DOHH2 (cell line): ENCODE measurements around the gene CACNG1.

Experiments
- H3F3A ChIP-seq: fragments of 200-600 bp; sonication (generic), shearing (Covaris generic); 2 replicates; pipeline ENCODE4 v1.6.0; 2016; ENCODE audit warnings: antibody characterized with exemption, mild to moderate bottlenecking; ENCODE audit not compliant: control insufficient read depth, insufficient read depth
- H3K27ac ChIP-seq: fragments of 200-600 bp; sonication (generic); 2 replicates; pipeline ENCODE4 v1.5.1; 2014; ENCODE audit warnings: low read depth, mild to moderate bottlenecking, low read length, moderate library complexity
- H3K27me3 ChIP-seq: fragments of 200-600 bp; sonication (generic); 2 replicates; pipeline ENCODE4 v1.6.1; 2014; ENCODE audit warnings: mild to moderate bottlenecking, low read length, mixed read lengths; ENCODE audit not compliant: control insufficient read depth
- H3K36me3 ChIP-seq: fragments of 200-600 bp; sonication (generic); 2 replicates; pipeline ENCODE4 v1.6.1; 2014; ENCODE audit warnings: mild to moderate bottlenecking, low read length, moderate library complexity, mixed read lengths; ENCODE audit not compliant: control insufficient read depth
- H3K4me1 ChIP-seq: fragments of 200-600 bp; sonication (generic); 2 replicates; pipeline ENCODE4 v1.6.1; 2014; ENCODE audit warnings: mild to moderate bottlenecking, low read length, mixed read lengths; ENCODE audit not compliant: control insufficient read depth
- H3K4me2 ChIP-seq: fragments of 200-600 bp; sonication (generic); 2 replicates; pipeline ENCODE4 v1.6.0; 2014; ENCODE audit warnings: mild to moderate bottlenecking, low read length, moderate library complexity
- H3K4me3 ChIP-seq: fragments of 200-600 bp; sonication (generic); 2 replicates; pipeline ENCODE4 v1.5.1; 2014; ENCODE audit warnings: mild to moderate bottlenecking, low read length, mixed read lengths
- H3K79me2 ChIP-seq: fragments of 200-600 bp; sonication (generic); 2 replicates; pipeline ENCODE4 v1.6.1; 2014; ENCODE audit warnings: mild to moderate bottlenecking, low read length, mixed read lengths; ENCODE audit not compliant: control insufficient read depth
- H3K9me2 ChIP-seq: fragments of 200-600 bp; sonication (generic); replicated peaks from 2 replicates; pipeline ENCODE4 v1.6.1; 2014; ENCODE audit warnings: mild to moderate bottlenecking, low read length, mixed read lengths; ENCODE audit not compliant: control insufficient read depth
- H3K9me3 ChIP-seq: fragments of 200-600 bp; sonication (generic); 2 replicates; pipeline ENCODE4 v1.6.1; 2014; ENCODE audit warnings: antibody characterized with exemption, low read length, mixed read lengths; ENCODE audit not compliant: control insufficient read depth, insufficient read depth
- H4K20me1 ChIP-seq: fragments of 200-600 bp; sonication (generic); 2 replicates; pipeline ENCODE4 v1.6.0; 2014; ENCODE audit warnings: low read depth, mild to moderate bottlenecking, antibody characterized with exemption, low read length, moderate library complexity; ENCODE audit not compliant: control insufficient read depth, insufficient read depth
- CTCF ChIP-seq: fragments of 200-600 bp; sonication (generic); IDR thresholded peaks from one replicate; pipeline ENCODE4 v1.5.1; 2014; ENCODE audit warnings: antibody characterized with exemption, mild to moderate bottlenecking, low read depth, low read length; ENCODE audit not compliant: poor library complexity, severe bottlenecking
- EZH2phosphoT487 ChIP-seq: fragments of 200-600 bp; sonication (generic); IDR thresholded peaks from 2 replicates; pipeline ENCODE4 v1.6.1; 2017; ENCODE audit warnings: borderline replicate concordance, mild to moderate bottlenecking, antibody characterized with exemption, low read length, moderate library complexity, mixed read lengths

Gene CACNG1

GRCh38 chr17:67067571-67068482 is 23.5 kb downstream of the CACNG1 start:
- H3K79me2 ChIP-seq, result no peaks in the 10 kb centered on the region
- H3K4me3 ChIP-seq, result no peak overlapping the region
- H3K9me2 ChIP-seq, result no peaks in the 10 kb centered on the region
- H3F3A ChIP-seq, result no peaks in the 10 kb centered on the region
- H3K36me3 ChIP-seq, result no peaks in the 10 kb centered on the region
- no peak overlapping the region for H3K27ac ChIP-seq
- H3K4me2 ChIP-seq, result no peak overlapping the region
- no peaks in the 10 kb centered on the region for H4K20me1 ChIP-seq
- TF ChIP-seq EZH2phosphoT487 (no peak), CTCF (no peak)
- no peaks in the 10 kb centered on the region for H3K27me3 ChIP-seq
- H3K4me1 ChIP-seq, result no peaks in the 10 kb centered on the region
- H3K9me3 ChIP-seq, result no peaks in the 10 kb centered on the region

DNA sequence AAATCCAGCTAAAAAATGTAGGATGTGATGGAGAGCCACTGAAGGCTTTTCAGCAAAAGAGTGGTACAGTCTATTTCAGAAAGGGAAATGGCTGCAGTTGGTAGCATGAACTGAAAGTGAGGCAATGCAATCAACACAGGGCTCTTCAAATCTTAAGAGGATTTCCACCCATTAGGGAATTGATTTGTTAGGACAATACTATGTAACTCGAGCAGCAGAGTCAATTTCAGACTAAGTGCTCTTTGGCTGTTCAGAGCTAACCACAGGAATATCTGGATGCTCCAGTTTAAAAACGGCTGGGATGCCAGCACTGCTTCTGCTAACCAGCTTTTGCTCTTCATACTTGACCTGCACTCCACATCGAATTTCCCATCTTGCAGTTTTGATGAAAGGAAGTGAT is 24.6 kb downstream of the CACNG1 start:
- H3K4me2 ChIP-seq, result no peak overlapping the region
- H3K9me2 ChIP-seq, result no peaks in the 10 kb centered on the region
- TF ChIP-seq CTCF (no peak), EZH2phosphoT487 (no peak)

GRCh38 chr17:67069603-67070136 is 25.3 kb downstream of the CACNG1 start:
- no peak overlapping the region for H3K4me2 ChIP-seq

More for the DNA sequence above, 24.6 kb downstream of the CACNG1 start:
- Histone ChIP-seq H3K9me3 (no peaks in the 10 kb centered on the region), H3K4me3 (no peak overlapping the region), H3K27me3 (no peaks in the 10 kb centered on the region), H3K36me3 (peaks cover 2% of the 10 kb centered on the region; the same call in 1 of the 2 replicates), H3K27ac (no peak overlapping the region), H3F3A (no peaks in the 10 kb centered on the region), H3K4me1 (no peaks in the 10 kb centered on the region), H4K20me1 (no peaks in the 10 kb centered on the region), H3K79me2 (no peaks in the 10 kb centered on the region)

More at GRCh38 chr17:67069603-67070136, 25.3 kb downstream of the CACNG1 start:
- no peak overlapping the region for H3K27ac ChIP-seq
- no peaks in the 10 kb centered on the region for H3K9me3 ChIP-seq
- H3K36me3 ChIP-seq, result peaks cover 3% of the 10 kb centered on the region; the same call in 1 of the 2 replicates
- H3K4me1 ChIP-seq, result no peaks in the 10 kb centered on the region
- no peaks in the 10 kb centered on the region for H3K79me2 ChIP-seq
- H3K4me3 ChIP-seq, result no peak overlapping the region
- H3K27me3 ChIP-seq, result no peaks in the 10 kb centered on the region
- no peaks in the 10 kb centered on the region for H4K20me1 ChIP-seq
- no peak for TF ChIP-seq EZH2phosphoT487
- no peak for TF ChIP-seq CTCF
- no peaks in the 10 kb centered on the region for H3K9me2 ChIP-seq
- H3F3A ChIP-seq, result no peaks in the 10 kb centered on the region
